ENCODE results near the gene PON2. TPM values are rescaled to one million over a fixed set of nuclear protein-coding genes. Genes with fewer than 3 reads are reported as not detected.

Gene PON2
- total RNA-seq, 1 experiment from 2014 or later, result 56.4 TPM

DNA sequence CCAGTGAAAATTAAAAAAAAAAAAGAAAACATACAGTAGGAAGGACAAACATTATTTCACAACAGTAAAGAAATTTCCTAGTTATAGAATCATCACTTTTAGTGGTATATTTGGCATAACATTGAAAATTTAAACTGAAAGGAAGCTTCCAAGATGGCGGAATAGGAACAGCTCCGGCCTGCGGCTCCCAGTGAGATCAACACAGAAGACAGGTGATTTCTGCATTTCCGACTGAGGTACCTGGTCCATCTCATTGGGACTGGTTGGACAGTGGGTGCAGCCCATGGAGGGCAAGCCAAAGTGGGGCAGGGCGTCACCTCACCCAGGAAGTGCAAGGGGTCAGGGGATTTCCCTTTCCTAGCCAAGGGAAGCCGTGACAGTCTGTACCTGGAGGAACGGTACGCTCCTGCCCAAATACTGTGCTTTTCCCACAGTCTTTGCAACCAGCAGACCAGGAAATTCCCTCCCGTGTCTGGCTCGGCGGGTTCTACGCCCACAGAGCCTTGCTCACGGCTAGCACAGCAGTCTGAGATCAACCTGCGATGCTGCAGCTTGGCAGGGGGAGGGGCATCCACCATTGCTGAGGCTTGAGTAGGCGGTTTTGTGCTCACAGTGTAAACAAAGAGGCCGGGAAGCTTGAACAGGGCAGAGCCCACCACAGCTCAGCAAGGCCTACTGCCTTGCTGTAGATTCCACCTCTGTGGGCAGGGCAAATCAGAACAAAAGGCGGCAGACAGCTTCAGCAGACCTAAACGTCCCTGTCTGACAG, 58.0 kb downstream of the PON2 start:
- Histone ChIP-seq H3K4me1 (ENCODE audit: insufficient read depth, low read length) (no peaks in the 10 kb centered on the region), H3K9me3 (ENCODE audit: low read length) (no peaks in the 10 kb centered on the region), H3K4me3 (ENCODE audit: low read length) (no peak overlapping the region), H3K27ac (ENCODE audit: low read length) (no peak overlapping the region), H4K20me1 (ENCODE audit: low read length) (no peaks in the 10 kb centered on the region), H2AFZ (ENCODE audit: low read length) (no peak overlapping the region), H3K36me3 (ENCODE audit: low read depth, low read length) (no peaks in the 10 kb centered on the region), H3K79me2 (ENCODE audit: low read length) (no peaks in the 10 kb centered on the region), H3F3A (ENCODE audit: low read length, unreplicated experiment) (no peaks in the 10 kb centered on the region), H3K4me2 (ENCODE audit: low read length) (no peak overlapping the region), H3K9me2 (replicated peaks; ENCODE audit: low read length) (no peaks in the 10 kb centered on the region), H3K27me3 (ENCODE audit: low read length) (no peaks in the 10 kb centered on the region), H3K9ac (ENCODE audit: low read length) (no peak overlapping the region)
- POLR2A ChIA-PET (ENCODE audit: unreplicated experiment), result interaction anchor here (0.7 kb wide), 1 partner anchor 456 kb away, joined by 3 read pairs; no protein-coding TSS in a partner anchor
- intact Hi-C loops (cut with micrococcal nuclease), result no loop called here
- no TSS peak for BruUV-seq (replicated peaks)
- no peak for TF ChIP-seq EZH2phosphoT487 (IDR thresholded peaks at IDR 0.05; ENCODE audit: borderline replicate concordance, low read length)
- TF ChIP-seq EZH2 (IDR thresholded peaks at IDR 0.05; ENCODE audit: low read length, unreplicated experiment), result no peak
- TF ChIP-seq CTCF (conservative IDR thresholded peaks at IDR 0.05; ENCODE audit: low read depth, low read length), result no peak
- no peak for DNase-seq
- no peak for ATAC-seq
- CTCF ChIA-PET, result no interaction called here

GRCh38 chr7:95375591-95376257, 59.1 kb downstream of the PON2 start:
- no peaks in the 10 kb centered on the region for H3F3A ChIP-seq (ENCODE audit: low read length, unreplicated experiment)
- no TSS peak for BruUV-seq (replicated peaks)
- no peak overlapping the region for H3K27ac ChIP-seq (ENCODE audit: low read length)
- no peak overlapping the region for H3K9ac ChIP-seq (ENCODE audit: low read length)
- ChIA-PET POLR2A (ENCODE audit: unreplicated experiment) (no interaction called here), CTCF (no interaction called here)
- no peaks in the 10 kb centered on the region for H3K9me3 ChIP-seq (ENCODE audit: low read length)
- H2AFZ ChIP-seq (ENCODE audit: low read length), result no peak overlapping the region
- no peaks in the 10 kb centered on the region for H3K9me2 ChIP-seq (replicated peaks; ENCODE audit: low read length)
- H3K36me3 ChIP-seq (ENCODE audit: low read depth, low read length), result no peaks in the 10 kb centered on the region
- DNase-seq, result no peak
- no peak for ATAC-seq
- no peak overlapping the region for H3K4me2 ChIP-seq (ENCODE audit: low read length)
- H3K79me2 ChIP-seq (ENCODE audit: low read length), result no peaks in the 10 kb centered on the region
- H3K4me3 ChIP-seq (ENCODE audit: low read length), result no peak overlapping the region
- no peaks in the 10 kb centered on the region for H4K20me1 ChIP-seq (ENCODE audit: low read length)
- intact Hi-C loops (cut with micrococcal nuclease), result no loop called here
- no peaks in the 10 kb centered on the region for H3K27me3 ChIP-seq (ENCODE audit: low read length)
- no peaks in the 10 kb centered on the region for H3K4me1 ChIP-seq (ENCODE audit: insufficient read depth, low read length)
- TF ChIP-seq CTCF (conservative IDR thresholded peaks at IDR 0.05; ENCODE audit: low read depth, low read length) (no peak), EZH2 (IDR thresholded peaks at IDR 0.05; ENCODE audit: low read length, unreplicated experiment) (no peak), EZH2phosphoT487 (IDR thresholded peaks at IDR 0.05; ENCODE audit: borderline replicate concordance, low read length) (no peak)

- no peak overlapping the region for H3K27ac ChIP-seq (ENCODE audit: low read length)
- H3K36me3 ChIP-seq (ENCODE audit: low read depth, low read length), result no peaks in the 10 kb centered on the region
- TF ChIP-seq CTCF (conservative IDR thresholded peaks at IDR 0.05; ENCODE audit: low read depth, low read length) (no peak; the same call in 1 of the 2 replicates), EZH2phosphoT487 (IDR thresholded peaks at IDR 0.05; ENCODE audit: borderline replicate concordance, low read length) (no peak), EZH2 (IDR thresholded peaks at IDR 0.05; ENCODE audit: low read length, unreplicated experiment) (no peak)
- ATAC-seq, result no peak
- POLR2A ChIA-PET (ENCODE audit: unreplicated experiment), result no interaction called here
- 0 out of 2 replicates have a peak, but pooled peaks cover under 1% of the 10 kb centered on the region for H3K4me1 ChIP-seq (ENCODE audit: insufficient read depth, low read length)
- H3K79me2 ChIP-seq (ENCODE audit: low read length), result no peaks in the 10 kb centered on the region
- BruUV-seq (replicated peaks), result no TSS peak
- DNase-seq, result no peak
- H3K9me3 ChIP-seq (ENCODE audit: low read length), result no peaks in the 10 kb centered on the region
- H4K20me1 ChIP-seq (ENCODE audit: low read length), result no peaks in the 10 kb centered on the region
- H3K9ac ChIP-seq (ENCODE audit: low read length), result no peak overlapping the region
- no peaks in the 10 kb centered on the region for H3F3A ChIP-seq (ENCODE audit: low read length, unreplicated experiment)
- H3K4me3 ChIP-seq (ENCODE audit: low read length), result no peak overlapping the region
- no peak overlapping the region for H2AFZ ChIP-seq (ENCODE audit: low read length)
- H3K27me3 ChIP-seq (ENCODE audit: low read length), result no peaks in the 10 kb centered on the region
- no peaks in the 10 kb centered on the region for H3K9me2 ChIP-seq (replicated peaks; ENCODE audit: low read length)
- CTCF ChIA-PET, result no interaction called here
- H3K4me2 ChIP-seq (ENCODE audit: low read length), result no peak overlapping the region
- intact Hi-C loops (cut with micrococcal nuclease), result no loop called here
Observed at GRCh38 chr7:95373323-95373722, 61.5 kb downstream of the PON2 start.

Data from PC-3 (cell line).